HepG2 (cell line): Measurements from ENCODE around the gene IGFALS. TPM values are rescaled to one million over a fixed set of nuclear protein-coding genes. Genes with fewer than 3 reads are reported as not detected.

Experiments
- BORCS8-MEF2B ChIP-seq: sonication (generic); formaldehyde crosslinking; IDR thresholded peaks from 2 replicates; pipeline ENCODE4 v1.8.0; 2022; ENCODE audit warnings: mild to moderate bottlenecking, missing genetic modification reagents
- HNF4A ChIP-seq: sonication (generic); formaldehyde crosslinking; IDR thresholded peaks from 2 replicates; pipeline ENCODE4 v1.4.0; 2020; ENCODE audit warnings: missing genetic modification reagents
- IKZF4 ChIP-seq: sonication (generic); formaldehyde crosslinking; IDR thresholded peaks from 2 replicates; pipeline ENCODE4 v1.5.1; 2020; ENCODE audit warnings: borderline replicate concordance, mild to moderate bottlenecking, low read depth, missing genetic modification reagents; ENCODE audit errors: not compliant biosample characterization
- MAFK ChIP-seq, 2 experiments: IDR thresholded peaks in 1 of 2; conservative IDR thresholded peaks in 1 of 2; 2 replicates each; pipeline ENCODE4 v1.6.1; 2011; ENCODE audit warnings: improper control_type of control experiment in 2 of 2, low read length in 2 of 2
- NFATC3 ChIP-seq: sonication (generic); formaldehyde crosslinking; IDR thresholded peaks from 2 replicates; pipeline ENCODE4 v1.5.1; 2020; ENCODE audit warnings: mild to moderate bottlenecking, missing genetic modification reagents
- NFRKB ChIP-seq: fragments of 450-650 bp; IDR thresholded peaks from 2 replicates; pipeline ENCODE4 v1.6.1; 2017
- RFXANK ChIP-seq: IDR thresholded peaks from 2 replicates; pipeline ENCODE4 v1.6.1; 2016
- SSRP1 ChIP-seq: IDR thresholded peaks from 2 replicates; pipeline ENCODE4 v1.6.1; 2016; ENCODE audit warnings: control low read depth
- TAF15 ChIP-seq: fragments of 200-400 bp; formaldehyde crosslinking; IDR thresholded peaks from one replicate; pipeline ENCODE4 v1.6.1; 2018; ENCODE audit warnings: mild to moderate bottlenecking, low read depth, low read length; ENCODE audit not compliant: poor library complexity, severe bottlenecking
- YEATS4 ChIP-seq: sonication (generic); formaldehyde crosslinking; IDR thresholded peaks from 2 replicates; pipeline ENCODE4 v1.4.0; 2020; ENCODE audit warnings: missing genetic modification reagents, borderline replicate concordance
- ZNF296 ChIP-seq: sonication (generic); formaldehyde crosslinking; conservative IDR thresholded peaks from 2 replicates; pipeline ENCODE4 v1.5.0; 2020; ENCODE audit warnings: mild to moderate bottlenecking, missing genetic modification reagents
- ZNF543 ChIP-seq: sonication (generic); formaldehyde crosslinking; IDR thresholded peaks from 2 replicates; pipeline ENCODE4 v1.4.0; 2020; ENCODE audit warnings: mild to moderate bottlenecking, missing genetic modification reagents
- ZNF672 ChIP-seq: sonication (generic); formaldehyde crosslinking; IDR thresholded peaks from 2 replicates; pipeline ENCODE4 v1.8.1; 2022; ENCODE audit warnings: missing genetic modification reagents
- ZNF678 ChIP-seq: sonication (generic); formaldehyde crosslinking; IDR thresholded peaks from 2 replicates; pipeline ENCODE4 v1.4.0; 2020; ENCODE audit warnings: mild to moderate bottlenecking, missing genetic modification reagents
- ZNF768 ChIP-seq: sonication (generic); formaldehyde crosslinking; IDR thresholded peaks from 2 replicates; pipeline ENCODE4 v1.4.0; 2020; ENCODE audit warnings: missing genetic modification reagents
- ZNF790 ChIP-seq: sonication (generic); formaldehyde crosslinking; IDR thresholded peaks from 2 replicates; pipeline ENCODE4 v1.8.0; 2022; ENCODE audit warnings: missing genetic modification reagents, mild to moderate bottlenecking, borderline replicate concordance
- polyA plus RNA-seq, 8 experiments: library from polyadenylated mRNA; depleted of rRNA in 3 of 8; stranded (reverse) in 7 of 8; unstranded in 1 of 8; fragments of >200 nt; fragmentation: Illumina TruSeq in 4 of 8; extraction: Trizol in 4 of 8; gene quantifications; 2 replicates each; pipeline versions ENCODE4 v1.2.1 to v1.2.3, GENCODE V29; 2011 to 2016; ENCODE audit warnings: low read depth in 4 of 8, missing spikeins in 1 of 8, mixed read lengths in 1 of 8; ENCODE audit not compliant: insufficient read depth in 1 of 8
- total RNA-seq, 5 experiments: library from RNA; depleted of rRNA; stranded (reverse); fragments of >200 nt; fragmentation: Illumina TruSeq; extraction: Trizol; gene quantifications; 2 replicates each; pipeline ENCODE4 v1.2.3, GENCODE V29; 2016; ENCODE audit warnings: low read depth in 1 of 5
- TF ChIP-seq, protein P1 (sequence below): sonication (generic); formaldehyde crosslinking; IDR thresholded peaks from 2 replicates; pipeline ENCODE4 v1.4.0; 2020; ENCODE audit warnings: missing genetic modification reagents
- TF ChIP-seq, protein P2 (sequence below): sonication (generic); formaldehyde crosslinking; IDR thresholded peaks from 2 replicates; pipeline ENCODE4 v1.8.1; 2022; ENCODE audit warnings: low read depth, mild to moderate bottlenecking, missing genetic modification reagents
- TF ChIP-seq, protein P3 (sequence below): sonication (generic); formaldehyde crosslinking; IDR thresholded peaks from 2 replicates; pipeline ENCODE4 v1.5.0; 2020; ENCODE audit warnings: missing genetic modification reagents
- TF ChIP-seq, protein P4 (sequence below): IDR thresholded peaks from 2 replicates; pipeline ENCODE4 v1.6.1; 2016; ENCODE audit warnings: low read depth, borderline replicate concordance
- TF ChIP-seq, protein P5 (sequence below): sonication (generic); formaldehyde crosslinking; IDR thresholded peaks from 2 replicates; pipeline ENCODE4 v1.4.0; 2020; ENCODE audit warnings: mild to moderate bottlenecking, missing genetic modification reagents
- TF ChIP-seq, protein P6 (sequence below): sonication (generic); formaldehyde crosslinking; IDR thresholded peaks from 2 replicates; pipeline ENCODE4 v1.5.0; 2020; ENCODE audit warnings: missing genetic modification reagents

Gene IGFALS
- total and polyA plus RNA-seq, 2 of the 13 experiments (the other 11 are each of a cell fraction or from before 2014, with no cell fraction given), result 0.34 to 2.4 TPM

DNA sequence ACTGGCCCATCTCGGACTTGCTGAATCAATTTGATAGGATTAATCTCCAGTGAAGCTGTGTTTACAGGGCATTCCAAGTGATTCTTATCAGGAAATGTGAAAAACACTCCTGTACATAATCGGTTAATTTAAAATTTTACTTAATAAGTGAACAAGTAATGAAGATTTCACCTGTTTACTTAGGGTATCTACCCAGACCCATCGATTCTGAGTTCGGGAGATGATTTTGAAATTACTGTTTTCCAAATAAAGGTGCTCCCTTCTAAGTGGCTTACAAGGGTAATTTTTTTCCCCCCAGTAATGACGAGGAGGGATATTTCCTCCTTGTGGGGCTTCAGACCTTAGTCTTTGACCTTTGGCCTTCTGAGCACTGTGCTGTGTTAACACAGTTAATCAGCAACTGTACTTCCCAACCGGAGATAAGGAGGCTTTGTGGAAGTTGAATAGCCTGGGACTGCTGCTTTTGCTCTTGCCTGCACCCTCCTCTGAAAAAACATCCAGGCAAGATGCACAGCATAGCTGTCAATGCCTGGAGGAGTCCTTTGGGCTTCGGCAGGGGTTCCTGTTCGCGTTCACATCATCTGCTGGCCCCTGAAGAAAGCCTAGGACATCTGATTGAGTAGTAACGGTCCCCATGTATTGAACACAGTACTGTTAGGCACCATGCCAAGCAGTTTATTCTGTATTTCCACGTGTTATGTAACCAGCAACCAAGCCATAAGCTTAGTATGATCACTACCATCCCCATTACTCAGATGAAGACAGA, 35.3 kb upstream of the IGFALS start (continued):
- TF ChIP-seq, protein P1, sequence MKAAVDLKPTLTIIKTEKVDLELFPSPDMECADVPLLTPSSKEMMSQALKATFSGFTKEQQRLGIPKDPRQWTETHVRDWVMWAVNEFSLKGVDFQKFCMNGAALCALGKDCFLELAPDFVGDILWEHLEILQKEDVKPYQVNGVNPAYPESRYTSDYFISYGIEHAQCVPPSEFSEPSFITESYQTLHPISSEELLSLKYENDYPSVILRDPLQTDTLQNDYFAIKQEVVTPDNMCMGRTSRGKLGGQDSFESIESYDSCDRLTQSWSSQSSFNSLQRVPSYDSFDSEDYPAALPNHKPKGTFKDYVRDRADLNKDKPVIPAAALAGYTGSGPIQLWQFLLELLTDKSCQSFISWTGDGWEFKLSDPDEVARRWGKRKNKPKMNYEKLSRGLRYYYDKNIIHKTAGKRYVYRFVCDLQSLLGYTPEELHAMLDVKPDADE (CRISPR knock-in tag), result no peak
- TF ChIP-seq YEATS4 (CRISPR knock-in tag) (peak; percentile 53; the same call in 1 of the 2 replicates), NFRKB (no peak), NFATC3 (CRISPR knock-in tag) (no peak), RFXANK (CRISPR knock-in tag) (no peak), ZNF790 (CRISPR knock-in tag) (no peak), ZNF543 (no peak), ZNF678 (CRISPR knock-in tag) (no peak), ZNF296 (CRISPR knock-in tag) (no peak), ZNF672 (CRISPR knock-in tag) (no peak), TAF15 (no peak), ZNF768 (CRISPR knock-in tag) (peak; percentile 71; the same call in 1 of the 2 replicates), SSRP1 (CRISPR knock-in tag) (no peak), MAFK (conservative IDR thresholded peaks at IDR 0.05 in 1 of 2, IDR thresholded peaks at IDR 0.05 in 1 of 2; ENCODE audit: low read length in 2 of 2) (no peak), BORCS8-MEF2B (CRISPR knock-in tag) (0 out of 2 replicates have a peak, but pooled peaks have one; percentile 59), HNF4A (CRISPR knock-in tag) (peak; percentile 97), IKZF4 (CRISPR knock-in tag) (peak; percentile 41)
- TF ChIP-seq, protein P2, sequence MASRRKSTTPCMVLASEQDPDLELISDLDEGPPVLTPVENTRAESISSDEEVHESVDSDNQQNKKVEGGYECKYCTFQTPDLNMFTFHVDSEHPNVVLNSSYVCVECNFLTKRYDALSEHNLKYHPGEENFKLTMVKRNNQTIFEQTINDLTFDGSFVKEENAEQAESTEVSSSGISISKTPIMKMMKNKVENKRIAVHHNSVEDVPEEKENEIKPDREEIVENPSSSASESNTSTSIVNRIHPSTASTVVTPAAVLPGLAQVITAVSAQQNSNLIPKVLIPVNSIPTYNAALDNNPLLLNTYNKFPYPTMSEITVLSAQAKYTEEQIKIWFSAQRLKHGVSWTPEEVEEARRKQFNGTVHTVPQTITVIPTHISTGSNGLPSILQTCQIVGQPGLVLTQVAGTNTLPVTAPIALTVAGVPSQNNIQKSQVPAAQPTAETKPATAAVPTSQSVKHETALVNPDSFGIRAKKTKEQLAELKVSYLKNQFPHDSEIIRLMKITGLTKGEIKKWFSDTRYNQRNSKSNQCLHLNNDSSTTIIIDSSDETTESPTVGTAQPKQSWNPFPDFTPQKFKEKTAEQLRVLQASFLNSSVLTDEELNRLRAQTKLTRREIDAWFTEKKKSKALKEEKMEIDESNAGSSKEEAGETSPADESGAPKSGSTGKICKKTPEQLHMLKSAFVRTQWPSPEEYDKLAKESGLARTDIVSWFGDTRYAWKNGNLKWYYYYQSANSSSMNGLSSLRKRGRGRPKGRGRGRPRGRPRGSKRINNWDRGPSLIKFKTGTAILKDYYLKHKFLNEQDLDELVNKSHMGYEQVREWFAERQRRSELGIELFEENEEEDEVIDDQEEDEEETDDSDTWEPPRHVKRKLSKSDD (CRISPR knock-in tag), result no peak
- TF ChIP-seq, protein P3, sequence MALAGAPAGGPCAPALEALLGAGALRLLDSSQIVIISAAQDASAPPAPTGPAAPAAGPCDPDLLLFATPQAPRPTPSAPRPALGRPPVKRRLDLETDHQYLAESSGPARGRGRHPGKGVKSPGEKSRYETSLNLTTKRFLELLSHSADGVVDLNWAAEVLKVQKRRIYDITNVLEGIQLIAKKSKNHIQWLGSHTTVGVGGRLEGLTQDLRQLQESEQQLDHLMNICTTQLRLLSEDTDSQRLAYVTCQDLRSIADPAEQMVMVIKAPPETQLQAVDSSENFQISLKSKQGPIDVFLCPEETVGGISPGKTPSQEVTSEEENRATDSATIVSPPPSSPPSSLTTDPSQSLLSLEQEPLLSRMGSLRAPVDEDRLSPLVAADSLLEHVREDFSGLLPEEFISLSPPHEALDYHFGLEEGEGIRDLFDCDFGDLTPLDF (CRISPR knock-in tag), result no peak
- TF ChIP-seq, protein P4, sequence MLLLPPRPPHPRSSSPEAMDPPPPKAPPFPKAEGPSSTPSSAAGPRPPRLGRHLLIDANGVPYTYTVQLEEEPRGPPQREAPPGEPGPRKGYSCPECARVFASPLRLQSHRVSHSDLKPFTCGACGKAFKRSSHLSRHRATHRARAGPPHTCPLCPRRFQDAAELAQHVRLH, result no peak
- TF ChIP-seq, protein P5, sequence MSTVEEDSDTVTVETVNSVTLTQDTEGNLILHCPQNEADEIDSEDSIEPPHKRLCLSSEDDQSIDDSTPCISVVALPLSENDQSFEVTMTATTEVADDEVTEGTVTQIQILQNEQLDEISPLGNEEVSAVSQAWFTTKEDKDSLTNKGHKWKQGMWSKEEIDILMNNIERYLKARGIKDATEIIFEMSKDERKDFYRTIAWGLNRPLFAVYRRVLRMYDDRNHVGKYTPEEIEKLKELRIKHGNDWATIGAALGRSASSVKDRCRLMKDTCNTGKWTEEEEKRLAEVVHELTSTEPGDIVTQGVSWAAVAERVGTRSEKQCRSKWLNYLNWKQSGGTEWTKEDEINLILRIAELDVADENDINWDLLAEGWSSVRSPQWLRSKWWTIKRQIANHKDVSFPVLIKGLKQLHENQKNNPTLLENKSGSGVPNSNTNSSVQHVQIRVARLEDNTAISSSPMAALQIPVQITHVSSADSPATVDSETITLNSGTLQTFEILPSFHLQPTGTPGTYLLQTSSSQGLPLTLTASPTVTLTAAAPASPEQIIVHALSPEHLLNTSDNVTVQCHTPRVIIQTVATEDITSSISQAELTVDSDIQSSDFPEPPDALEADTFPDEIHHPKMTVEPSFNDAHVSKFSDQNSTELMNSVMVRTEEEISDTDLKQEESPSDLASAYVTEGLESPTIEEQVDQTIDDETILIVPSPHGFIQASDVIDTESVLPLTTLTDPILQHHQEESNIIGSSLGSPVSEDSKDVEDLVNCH (CRISPR knock-in tag), result no peak
- TF ChIP-seq, protein P6, sequence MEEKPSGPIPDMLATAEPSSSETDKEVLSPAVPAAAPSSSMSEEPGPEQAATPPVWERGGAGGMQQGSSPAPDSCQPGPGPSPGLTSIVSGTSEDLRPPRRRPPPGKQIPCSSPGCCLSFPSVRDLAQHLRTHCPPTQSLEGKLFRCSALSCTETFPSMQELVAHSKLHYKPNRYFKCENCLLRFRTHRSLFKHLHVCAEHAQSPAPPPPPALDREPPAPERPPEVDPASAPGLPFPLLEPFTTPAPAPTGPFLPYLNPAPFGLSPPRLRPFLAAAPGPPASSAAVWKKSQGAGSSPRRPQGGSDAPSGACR (CRISPR knock-in tag), result 0 out of 2 replicates have a peak, but pooled peaks have one; percentile 27
